Mesothelial cell of epicardium (in vitro differentiated cells): ENCODE data around the gene DDO. TPM values are rescaled to one million over a fixed set of nuclear protein-coding genes. Genes with fewer than 3 reads are reported as not detected.
A peak's percentile ranks its signal among the peaks of the same experiment; 100 is the strongest.

ENCODE experiments used
- DNase-seq, 2 experiments: peaks; one replicate each; pipeline ENCODE4 v3.0.0; 2021; ENCODE audit warnings: low spot score in 2 of 2; ENCODE audit not compliant: unreplicated experiment in 2 of 2
- H3K27ac Mint-ChIP-seq: 2 replicates; pipeline ENCODE4 v1.8.0; 2021; ENCODE audit warnings: mixed read lengths
- H3K27me3 Mint-ChIP-seq: 2 replicates; pipeline ENCODE4 v1.8.0; 2021; ENCODE audit warnings: low read depth, mixed read lengths
- H3K36me3 Mint-ChIP-seq: 2 replicates; pipeline ENCODE4 v1.8.0; 2021; ENCODE audit warnings: mixed read lengths
- H3K4me1 Mint-ChIP-seq: 2 replicates; pipeline ENCODE4 v1.8.0; 2021; ENCODE audit warnings: mixed read lengths
- H3K4me3 Mint-ChIP-seq: 2 replicates; pipeline ENCODE4 v1.8.0; 2021; ENCODE audit warnings: mild to moderate bottlenecking, moderate library complexity, mixed read lengths
- H3K9me3 Mint-ChIP-seq: 2 replicates; pipeline ENCODE4 v1.8.0; 2021; ENCODE audit warnings: mixed read lengths
- total RNA-seq: library from RNA; stranded (reverse); gene quantifications from 3 replicates; pipeline ENCODE4 v1.2.1, GENCODE V29; 2021
- TF ChIP-seq, protein P1 (sequence below): fragments of 200-600 bp; sonication (generic); IDR thresholded peaks from one replicate; pipeline ENCODE4 v1.5.0; 2021; ENCODE audit warnings: antibody characterized with exemption; ENCODE audit not compliant: unreplicated experiment

Gene DDO
- total RNA-seq, 1 donor from 2014 or later, result not detected

DNA sequence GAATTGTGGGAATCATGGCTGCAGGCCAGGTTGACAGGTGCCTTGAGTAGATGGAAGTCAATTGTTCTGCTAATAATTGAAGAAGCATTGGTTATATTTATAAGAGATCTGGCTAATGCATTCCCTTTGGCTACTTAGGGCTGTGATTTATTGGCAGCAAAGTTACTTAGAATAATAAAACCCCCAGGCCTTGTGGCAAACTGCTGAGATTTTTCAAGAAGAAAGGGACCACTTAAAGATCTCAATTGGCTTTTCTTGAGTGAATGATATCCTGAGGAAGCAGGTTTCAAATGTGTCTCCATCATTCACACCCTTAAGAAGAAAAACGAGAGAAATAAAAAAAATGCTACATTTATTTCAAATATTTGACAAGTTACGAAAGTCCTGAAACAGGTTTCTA is 27.4 kb downstream of the DDO start:
- TF ChIP-seq, protein P1, sequence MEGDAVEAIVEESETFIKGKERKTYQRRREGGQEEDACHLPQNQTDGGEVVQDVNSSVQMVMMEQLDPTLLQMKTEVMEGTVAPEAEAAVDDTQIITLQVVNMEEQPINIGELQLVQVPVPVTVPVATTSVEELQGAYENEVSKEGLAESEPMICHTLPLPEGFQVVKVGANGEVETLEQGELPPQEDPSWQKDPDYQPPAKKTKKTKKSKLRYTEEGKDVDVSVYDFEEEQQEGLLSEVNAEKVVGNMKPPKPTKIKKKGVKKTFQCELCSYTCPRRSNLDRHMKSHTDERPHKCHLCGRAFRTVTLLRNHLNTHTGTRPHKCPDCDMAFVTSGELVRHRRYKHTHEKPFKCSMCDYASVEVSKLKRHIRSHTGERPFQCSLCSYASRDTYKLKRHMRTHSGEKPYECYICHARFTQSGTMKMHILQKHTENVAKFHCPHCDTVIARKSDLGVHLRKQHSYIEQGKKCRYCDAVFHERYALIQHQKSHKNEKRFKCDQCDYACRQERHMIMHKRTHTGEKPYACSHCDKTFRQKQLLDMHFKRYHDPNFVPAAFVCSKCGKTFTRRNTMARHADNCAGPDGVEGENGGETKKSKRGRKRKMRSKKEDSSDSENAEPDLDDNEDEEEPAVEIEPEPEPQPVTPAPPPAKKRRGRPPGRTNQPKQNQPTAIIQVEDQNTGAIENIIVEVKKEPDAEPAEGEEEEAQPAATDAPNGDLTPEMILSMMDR, result no peak
- Mint-ChIP-seq H3K4me1 (peaks cover 40% of the 10 kb centered on the region), H3K27ac (peak overlapping the region; percentile 27), H3K27me3 (no peaks in the 10 kb centered on the region), H3K36me3 (no peaks in the 10 kb centered on the region), H3K9me3 (peaks cover 6% of the 10 kb centered on the region), H3K4me3 (no peak overlapping the region)
- no peak for DNase-seq

DNA sequence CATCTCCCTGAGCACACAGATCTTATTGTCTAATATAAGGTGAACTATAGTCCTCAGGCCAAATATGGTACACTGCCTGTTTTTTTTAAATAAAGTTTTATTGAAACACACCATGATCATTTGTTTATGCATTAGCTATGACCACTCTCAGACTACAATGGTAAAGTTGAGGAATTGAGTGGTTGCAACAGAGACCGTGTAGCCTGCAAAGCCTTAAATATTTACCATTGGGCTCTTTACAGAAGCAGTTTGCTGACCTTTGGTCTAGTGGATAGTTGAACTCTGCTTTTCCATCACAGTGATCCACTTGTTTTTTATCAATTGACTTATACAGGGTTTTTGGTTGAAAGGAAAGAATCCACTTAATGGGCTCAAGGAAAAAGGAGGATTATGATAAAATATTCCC is 29.9 kb downstream of the DDO start:
- H3K27me3 Mint-ChIP-seq, result no peaks in the 10 kb centered on the region
- H3K9me3 Mint-ChIP-seq, result peaks cover 22% of the 10 kb centered on the region
- H3K27ac Mint-ChIP-seq, result no peak overlapping the region
- H3K4me3 Mint-ChIP-seq, result no peak overlapping the region
- no peak for DNase-seq
- peaks cover 29% of the 10 kb centered on the region for H3K4me1 Mint-ChIP-seq
- H3K36me3 Mint-ChIP-seq, result peaks cover 7% of the 10 kb centered on the region
- TF ChIP-seq, protein P1, result no peak

DNA sequence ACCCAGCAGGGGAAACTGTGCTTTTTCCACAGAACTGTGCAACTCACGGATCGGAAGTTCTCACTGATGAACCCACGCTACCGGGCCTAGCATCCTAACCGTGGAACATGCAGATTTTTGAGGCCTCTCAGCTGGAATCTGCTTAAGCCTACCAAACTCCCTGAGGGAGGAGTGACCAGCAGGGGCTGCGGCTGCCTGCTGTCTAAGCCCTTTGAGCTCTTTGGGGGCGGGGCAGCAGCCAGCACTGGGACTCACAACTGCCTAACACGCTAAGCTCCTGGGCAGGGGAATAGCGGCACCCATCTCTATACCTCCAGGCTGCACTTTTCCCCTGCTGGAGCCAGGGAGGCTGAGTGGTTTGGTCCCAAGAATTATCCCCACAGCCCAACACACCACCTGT is 36.8 kb downstream of the DDO start:
- TF ChIP-seq, protein P1, result no peak
- peaks cover 8% of the 10 kb centered on the region for H3K4me1 Mint-ChIP-seq
- peaks cover 28% of the 10 kb centered on the region for H3K9me3 Mint-ChIP-seq
- no peak for DNase-seq
- no peak overlapping the region for H3K27ac Mint-ChIP-seq
- no peak overlapping the region for H3K4me3 Mint-ChIP-seq
- peaks cover 7% of the 10 kb centered on the region for H3K36me3 Mint-ChIP-seq
- H3K27me3 Mint-ChIP-seq, result no peaks in the 10 kb centered on the region

DNA sequence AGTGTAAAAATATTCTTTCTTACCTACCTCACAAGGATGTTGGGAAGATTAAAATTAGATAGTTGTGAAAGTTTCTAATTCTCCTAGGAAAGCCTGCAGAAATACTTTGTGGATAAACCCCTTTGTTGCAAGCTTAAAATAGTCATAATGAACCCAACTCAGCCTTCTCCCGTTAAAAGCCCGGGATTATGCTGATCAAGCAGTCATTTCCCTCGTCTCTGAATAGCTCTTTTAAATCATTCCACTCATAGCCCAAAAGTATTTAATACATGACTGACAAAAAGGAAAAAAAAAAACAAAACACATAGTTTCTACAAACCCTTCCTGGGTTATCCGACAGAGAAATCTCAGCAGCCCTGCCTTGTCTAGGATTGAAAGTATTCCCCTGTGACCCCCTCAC is 46.3 kb downstream of the DDO start:
- TF ChIP-seq, protein P1, result no peak
- H3K36me3 Mint-ChIP-seq, result no peaks in the 10 kb centered on the region
- H3K4me3 Mint-ChIP-seq, result no peak overlapping the region
- no peak for DNase-seq
- H3K4me1 Mint-ChIP-seq, result peaks cover 51% of the 10 kb centered on the region
- H3K9me3 Mint-ChIP-seq, result peaks cover 3% of the 10 kb centered on the region
- no peaks in the 10 kb centered on the region for H3K27me3 Mint-ChIP-seq
- H3K27ac Mint-ChIP-seq, result no peak overlapping the region

DNA sequence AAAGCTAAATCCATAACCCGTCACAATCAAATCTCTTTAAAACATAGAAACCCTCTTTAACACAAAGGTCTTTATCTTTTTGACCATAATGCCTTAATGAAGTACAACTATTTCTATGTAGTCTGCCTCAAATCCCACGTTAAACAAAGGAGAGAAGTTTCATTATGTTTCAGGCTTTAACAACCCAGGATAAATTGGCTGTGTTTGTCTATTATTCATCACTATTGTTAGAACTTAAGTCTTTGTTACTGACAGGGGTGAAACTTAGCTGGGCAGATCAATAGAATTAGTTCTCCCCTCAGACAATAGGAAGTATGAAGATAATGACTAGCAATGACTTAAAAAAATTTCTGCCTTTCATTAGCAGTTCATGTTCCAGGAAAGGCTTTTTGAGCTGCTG is 47.1 kb downstream of the DDO start:
- Mint-ChIP-seq H3K36me3 (no peaks in the 10 kb centered on the region), H3K9me3 (peaks cover 3% of the 10 kb centered on the region), H3K27me3 (no peaks in the 10 kb centered on the region), H3K27ac (peak overlapping the region; percentile 68), H3K4me3 (no peak overlapping the region), H3K4me1 (peaks cover 54% of the 10 kb centered on the region)
- no peak for DNase-seq
- TF ChIP-seq, protein P1, result no peak

DNA sequence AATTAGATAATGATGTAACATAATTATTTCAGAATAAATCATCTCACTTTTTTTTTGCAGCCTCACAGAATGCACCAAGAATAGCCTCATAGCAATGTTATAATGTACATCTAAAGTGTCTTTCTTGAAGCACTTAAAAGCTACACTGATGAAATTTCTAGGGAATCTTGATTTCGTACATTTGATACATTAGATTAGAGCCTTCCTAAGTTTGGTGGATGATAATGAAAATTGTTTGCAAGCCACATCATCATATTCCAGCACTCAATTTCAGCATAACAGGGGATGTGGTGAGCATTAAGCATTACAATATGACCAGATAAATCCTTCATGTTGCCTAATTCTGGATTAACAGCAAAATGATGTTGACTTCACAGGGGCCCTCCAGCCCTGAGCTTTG is 47.5 kb downstream of the DDO start:
- Mint-ChIP-seq H3K4me1 (peaks cover 54% of the 10 kb centered on the region), H3K9me3 (peaks cover 3% of the 10 kb centered on the region), H3K27me3 (no peaks in the 10 kb centered on the region), H3K27ac (no peak overlapping the region), H3K36me3 (no peaks in the 10 kb centered on the region), H3K4me3 (no peak overlapping the region)
- no peak for DNase-seq
- TF ChIP-seq, protein P1, result no peak
